Activated CD4-positive, alpha-beta T cell treated with anti-CD3 and anti-CD28 coated beads for 36 hours (primary cell): Measurements from ENCODE around the gene STMP1. TPM values are rescaled to one million over a fixed set of nuclear protein-coding genes. Genes with fewer than 3 reads are reported as not detected.

ENCODE experiments used
- ATAC-seq: fragments of 200-7000 bp; cut with Tn5 transposase; one replicate; pipeline ENCODE4 v1.10.0; 2021; ENCODE audit warnings: mild to moderate bottlenecking, moderate library complexity
- CTCF ChIA-PET: fragments of 350-600 bp; sonication (Branson Sonifier 250); formaldehyde crosslinking; loops from one replicate; lab custom pipeline; 2021; ENCODE audit warnings: antibody characterized with exemption; lab: Charles Lee
- POLR2A ChIA-PET: fragments of 350-600 bp; sonication (Branson Sonifier 250); formaldehyde crosslinking; loops from one replicate; lab custom pipeline; 2021; ENCODE audit warnings: antibody characterized with exemption, inconsistent platforms; lab: Charles Lee
- DNase-seq: peaks from one replicate; pipeline ENCODE4 v3.0.0-alpha.2; 2020
- H3K27ac Mint-ChIP-seq: one replicate; pipeline ENCODE4 v1.8.0; 2021; ENCODE audit warnings: mixed read lengths
- H3K27me3 Mint-ChIP-seq: one replicate; pipeline ENCODE4 v1.8.0; 2021; ENCODE audit warnings: mixed read lengths
- H3K36me3 Mint-ChIP-seq: one replicate; pipeline ENCODE4 v1.8.0; 2021; ENCODE audit warnings: low read depth, mixed read lengths
- H3K4me1 Mint-ChIP-seq: one replicate; pipeline ENCODE4 v1.8.0; 2021; ENCODE audit warnings: mixed read lengths
- H3K4me3 Mint-ChIP-seq: one replicate; pipeline ENCODE4 v1.8.0; 2021; ENCODE audit warnings: mild to moderate bottlenecking, moderate library complexity, mixed read lengths
- H3K9me3 Mint-ChIP-seq: one replicate; pipeline ENCODE4 v1.8.0; 2021; ENCODE audit warnings: low read depth, mixed read lengths
- intact Hi-C, 2 experiments: fragments of 100-400 bp; cut with DNase I in 1 of 2; cut with micrococcal nuclease in 1 of 2; formaldehyde crosslinking; loops; one replicate each; pipeline versions ENCODE4 v1.14.2 to v1.15.1; 2022 to 2024; cut with DNase I, micrococcal nuclease
- total RNA-seq, 2 experiments: library from RNA; stranded (reverse); gene quantifications; one replicate each; pipeline ENCODE4 v1.2.3, GENCODE V29; 2021

STMP1 gene
- total RNA-seq, 2 experiments from 2014 or later: 18.7 to 20.7 TPM

DNA sequence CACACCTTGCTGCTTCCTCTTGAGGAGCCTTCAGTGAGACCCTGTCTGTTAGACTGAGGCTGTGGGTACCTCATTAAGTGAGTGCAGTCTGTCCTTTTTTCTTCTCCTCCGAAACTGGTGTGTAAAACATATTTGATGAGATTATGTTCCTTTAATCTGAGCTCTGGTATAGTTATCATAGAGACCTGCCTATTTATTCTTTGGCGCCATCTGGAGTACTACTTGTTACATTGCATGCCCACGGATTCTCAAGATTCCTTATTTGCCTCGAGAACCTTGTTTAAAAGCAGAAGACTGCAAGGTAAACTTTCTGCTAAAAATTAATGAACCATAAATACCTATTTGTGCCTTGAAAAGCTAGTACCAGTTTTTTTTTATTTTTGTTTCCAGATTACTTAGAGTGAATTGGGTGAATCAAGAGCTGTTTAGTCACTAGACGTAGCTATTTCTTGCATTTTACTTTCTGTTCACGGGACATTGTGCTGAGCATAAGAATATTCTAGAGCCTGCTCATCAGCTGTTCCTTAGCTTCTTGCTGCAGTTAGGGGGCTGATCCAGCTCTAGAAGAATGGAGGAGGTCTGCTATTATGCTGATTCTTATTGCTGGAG lies 16.9 kb upstream of the STMP1 start:
- Mint-ChIP-seq H3K27me3 (no peaks in the 10 kb centered on the region), H3K4me1 (no peaks in the 10 kb centered on the region), H3K9me3 (no peaks in the 10 kb centered on the region), H3K36me3 (peaks cover 41% of the 10 kb centered on the region), H3K4me3 (no peak overlapping the region), H3K27ac (no peak overlapping the region)
- DNase-seq (no peak), ATAC-seq (peak; percentile 58)
- ChIA-PET CTCF (interaction anchor here (0.7 to 5.0 kb wide), 36 partner anchors 9 to 370 kb away, joined by 3 to 37 read pairs (median 4); no protein-coding TSS in a partner anchor), POLR2A (interaction anchor here (1.0 kb wide), 1 partner anchor 16 kb away, joined by 3 read pairs; the partner anchor contains the start of gene STMP1)
- intact Hi-C loops: loop anchor here (1.0 to 2.0 kb wide), 4 partner anchors 133 to 371 kb away; no protein-coding TSS in a partner anchor

DNA sequence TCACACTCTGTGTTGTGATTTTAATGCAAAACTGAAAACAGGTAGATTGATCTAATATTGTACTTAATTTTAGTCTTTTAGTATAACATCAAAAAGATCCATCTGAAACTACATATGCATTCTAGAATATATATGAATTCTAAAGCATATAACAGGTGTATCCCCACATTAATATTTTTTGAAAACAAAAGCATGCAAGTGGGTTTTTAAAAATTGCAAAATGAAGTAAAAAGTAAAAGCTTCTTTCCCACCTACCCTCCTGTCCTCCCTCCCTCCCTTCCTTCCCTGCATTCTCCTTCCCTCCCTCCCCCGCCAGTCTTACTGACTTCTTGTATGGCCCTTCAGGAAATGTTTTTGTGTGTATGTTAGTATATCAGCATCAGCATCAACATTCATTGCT lies 14.6 kb upstream of the STMP1 start:
- ChIA-PET CTCF (interaction anchor here (0.8 to 5.0 kb wide), 5 partner anchors 11 to 367 kb away, joined by 3 to 37 read pairs (median 6); partner anchors contain the start of gene STMP1), POLR2A (no interaction called here)
- H3K4me1 Mint-ChIP-seq: no peaks in the 10 kb centered on the region
- intact Hi-C loops: no loop called here
- DNase-seq (no peak), ATAC-seq (no peak)
- H3K27me3 Mint-ChIP-seq: no peaks in the 10 kb centered on the region
- no peak overlapping the region for H3K4me3 Mint-ChIP-seq
- H3K9me3 Mint-ChIP-seq: no peaks in the 10 kb centered on the region
- H3K36me3 Mint-ChIP-seq: peaks cover 29% of the 10 kb centered on the region
- H3K27ac Mint-ChIP-seq: peak overlapping the region; percentile 25

DNA sequence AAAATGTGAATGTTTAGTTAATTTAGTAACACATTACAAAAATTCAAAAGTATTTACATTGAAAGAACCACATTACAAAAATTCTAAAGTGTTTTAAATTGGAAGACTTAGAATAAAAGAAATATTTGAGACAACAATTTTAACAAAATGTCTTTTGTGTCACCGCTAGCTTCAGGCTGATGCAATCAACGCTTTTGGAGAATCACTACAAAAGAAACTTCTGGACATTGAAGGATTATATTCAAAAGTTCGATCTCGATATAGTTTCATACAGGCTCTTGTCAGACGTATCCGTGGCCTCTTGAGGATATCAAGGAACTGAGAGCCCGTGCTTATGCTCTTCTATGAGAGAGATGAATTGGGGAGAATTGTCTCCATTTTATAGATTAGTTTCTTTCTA lies 14.1 kb upstream of the STMP1 start:
- Mint-ChIP-seq H3K4me1 (no peaks in the 10 kb centered on the region), H3K4me3 (no peak overlapping the region), H3K36me3 (peaks cover 29% of the 10 kb centered on the region), H3K27me3 (no peaks in the 10 kb centered on the region), H3K27ac (no peak overlapping the region), H3K9me3 (no peaks in the 10 kb centered on the region)
- DNase-seq: no peak
- ChIA-PET CTCF (interaction anchor here (0.9 to 3.5 kb wide), 3 partner anchors 11 to 21 kb away, joined by 3 to 13 read pairs (median 5); partner anchors contain the start of gene STMP1), POLR2A (no interaction called here)
- intact Hi-C loops: no loop called here
- ATAC-seq: no peak

DNA sequence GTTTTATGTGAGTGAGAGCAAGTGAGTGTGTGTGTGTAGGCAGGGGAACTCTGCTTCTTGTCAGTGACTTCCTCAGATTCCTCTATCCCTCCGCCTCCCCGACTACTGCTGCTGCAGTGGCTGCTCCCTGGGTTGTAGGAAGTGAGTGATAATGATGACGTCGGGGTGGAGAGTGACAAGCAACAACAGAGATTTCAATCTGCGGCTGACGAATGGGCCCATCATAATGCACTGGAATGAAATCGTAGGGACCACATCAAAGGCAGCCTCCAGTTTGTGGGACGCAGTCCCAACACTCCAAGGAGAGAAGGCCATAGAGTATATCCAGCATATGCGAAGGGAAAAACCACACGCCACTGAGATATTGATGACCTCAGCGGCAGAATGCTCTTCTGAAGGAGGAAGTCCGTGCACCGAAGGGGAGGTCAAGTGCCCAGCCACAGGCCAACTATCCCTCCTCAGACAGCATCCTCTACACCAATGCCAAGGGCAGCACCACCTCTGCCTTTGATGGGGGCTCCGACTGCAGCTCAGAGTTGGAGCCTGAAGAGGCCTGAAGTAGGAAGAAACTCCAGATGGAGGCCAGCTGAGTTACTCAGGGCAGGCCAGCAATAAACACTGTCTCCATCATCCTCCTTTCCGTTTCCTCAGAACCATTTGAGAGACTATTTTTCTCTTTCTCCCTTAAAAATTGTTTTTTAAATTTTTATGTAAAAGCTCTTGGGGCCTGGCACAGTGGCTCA lies 11.3 kb upstream of the STMP1 start:
- Mint-ChIP-seq H3K9me3 (no peaks in the 10 kb centered on the region), H3K27ac (no peak overlapping the region), H3K27me3 (no peaks in the 10 kb centered on the region), H3K36me3 (peaks cover 13% of the 10 kb centered on the region), H3K4me1 (no peaks in the 10 kb centered on the region), H3K4me3 (no peak overlapping the region)
- intact Hi-C loops: no loop called here
- ATAC-seq: no peak
- POLR2A ChIA-PET: no interaction called here
- no peak for DNase-seq
- CTCF ChIA-PET: interaction anchor here (0.7 kb wide), 1 partner anchor 1325 kb away, joined by 3 read pairs; no protein-coding TSS in a partner anchor

DNA sequence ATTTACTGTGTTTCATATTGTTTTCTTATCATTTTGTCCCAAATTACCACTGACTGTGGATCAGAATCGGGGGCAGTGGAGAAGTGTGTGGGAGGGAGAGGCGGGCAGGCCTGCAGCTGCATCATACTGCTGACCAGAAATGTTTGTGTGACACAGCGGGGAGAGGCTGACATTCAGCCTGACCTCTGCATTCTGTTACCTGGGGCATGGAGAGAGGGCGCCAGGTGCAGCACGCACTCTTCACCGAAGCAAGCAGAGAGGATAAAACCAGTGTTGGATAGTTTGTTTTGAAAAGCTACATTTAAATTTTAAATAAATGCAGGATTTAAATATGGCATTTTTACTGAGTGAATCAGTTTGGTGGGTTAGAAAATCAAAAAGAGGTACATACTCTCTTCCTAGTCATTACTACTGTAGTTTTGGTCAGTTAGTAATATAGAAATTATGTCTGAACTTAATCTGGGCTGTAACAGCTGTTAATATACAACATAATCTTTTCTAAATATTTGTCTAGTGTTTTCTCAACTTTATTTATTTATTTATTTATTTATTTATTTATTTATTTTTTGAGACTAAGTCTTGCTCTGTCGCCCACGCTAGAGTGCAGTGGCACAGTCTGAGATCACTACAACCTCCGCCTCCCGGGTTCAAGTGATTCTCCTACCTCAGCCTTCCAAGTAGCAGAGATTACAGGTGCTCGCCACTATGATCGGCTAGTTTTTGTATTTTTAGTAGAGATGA lies 8.8 kb upstream of the STMP1 start:
- no peak for ATAC-seq
- Mint-ChIP-seq H3K9me3 (no peaks in the 10 kb centered on the region), H3K27me3 (no peaks in the 10 kb centered on the region), H3K4me3 (no peak overlapping the region), H3K27ac (no peak overlapping the region), H3K36me3 (peaks cover 3% of the 10 kb centered on the region), H3K4me1 (no peaks in the 10 kb centered on the region)
- CTCF ChIA-PET: no interaction called here
- intact Hi-C loops: no loop called here
- no peak for DNase-seq
- POLR2A ChIA-PET: no interaction called here

DNA sequence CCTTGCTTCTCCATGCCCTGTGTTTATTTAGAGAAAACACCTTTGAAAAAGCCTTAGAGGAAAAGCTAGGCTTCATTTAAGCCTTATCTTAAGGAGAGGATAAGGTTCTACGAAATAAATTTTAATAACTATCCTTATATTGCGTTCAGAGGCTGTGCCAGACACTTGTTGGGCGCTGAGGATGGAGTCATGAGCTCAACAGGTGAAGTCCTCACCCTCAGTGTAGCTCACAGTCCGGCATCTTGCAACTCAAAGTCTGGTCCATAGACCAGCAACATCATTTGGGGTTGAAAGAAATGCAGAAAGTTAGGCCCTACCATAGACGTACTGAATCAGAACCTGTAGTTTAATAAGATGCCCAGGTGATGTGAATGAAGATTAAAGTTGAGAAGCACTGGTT lies 3.8 kb upstream of the STMP1 start:
- Mint-ChIP-seq H3K4me3 (no peak overlapping the region), H3K4me1 (peaks cover 14% of the 10 kb centered on the region), H3K36me3 (peaks cover 9% of the 10 kb centered on the region), H3K27ac (no peak overlapping the region), H3K9me3 (no peaks in the 10 kb centered on the region), H3K27me3 (no peaks in the 10 kb centered on the region)
- CTCF ChIA-PET: interaction anchor here (0.6 to 0.9 kb wide), 2 partner anchors 10 to 378 kb away, joined by 3 read pairs; no protein-coding TSS in a partner anchor
- DNase-seq (no peak), ATAC-seq (no peak)
- POLR2A ChIA-PET: no interaction called here
- intact Hi-C loops: no loop called here

DNA sequence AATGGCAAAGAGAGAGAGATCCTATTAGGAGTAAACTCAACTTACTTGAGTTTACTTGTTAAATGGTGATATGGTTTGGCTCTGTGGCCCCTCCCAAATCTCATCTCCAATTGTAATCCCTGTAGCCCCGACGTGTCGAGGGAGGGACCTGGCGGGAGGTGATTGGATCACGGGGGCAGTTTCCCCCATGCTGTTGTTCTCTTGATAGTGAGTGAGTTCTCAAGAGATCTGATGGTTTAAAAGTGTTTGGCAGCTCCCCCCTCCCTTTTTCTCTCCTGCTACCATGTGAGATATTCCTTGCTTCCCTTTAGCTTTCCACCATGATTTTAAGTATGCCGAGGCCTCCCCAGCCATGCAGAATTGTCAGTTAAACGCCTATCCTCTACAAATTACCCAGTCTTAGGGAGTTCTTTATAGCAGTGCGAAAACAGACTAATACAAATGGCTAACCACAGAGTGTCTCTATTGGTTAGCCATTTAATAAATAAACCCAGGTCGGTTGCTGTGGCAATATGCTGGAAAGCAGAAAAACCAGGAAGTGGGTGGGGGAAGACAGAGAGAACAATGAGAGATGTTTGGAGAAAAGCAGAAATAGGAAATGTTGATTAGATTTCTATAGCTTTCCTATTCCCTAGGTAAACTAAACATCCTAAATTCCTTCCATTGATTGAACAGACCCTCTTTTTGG lies 3.0 kb upstream of the STMP1 start:
- Mint-ChIP-seq H3K9me3 (no peaks in the 10 kb centered on the region), H3K36me3 (peaks cover 11% of the 10 kb centered on the region), H3K27ac (no peak overlapping the region), H3K4me1 (peaks cover 20% of the 10 kb centered on the region), H3K27me3 (no peaks in the 10 kb centered on the region), H3K4me3 (no peak overlapping the region)
- no peak for ATAC-seq
- no peak for DNase-seq
- ChIA-PET POLR2A (no interaction called here), CTCF (interaction anchor here (0.9 to 1.2 kb wide), 2 partner anchors 11 to 13 kb away, joined by 3 to 5 read pairs; no protein-coding TSS in a partner anchor)
- intact Hi-C loops: no loop called here

DNA sequence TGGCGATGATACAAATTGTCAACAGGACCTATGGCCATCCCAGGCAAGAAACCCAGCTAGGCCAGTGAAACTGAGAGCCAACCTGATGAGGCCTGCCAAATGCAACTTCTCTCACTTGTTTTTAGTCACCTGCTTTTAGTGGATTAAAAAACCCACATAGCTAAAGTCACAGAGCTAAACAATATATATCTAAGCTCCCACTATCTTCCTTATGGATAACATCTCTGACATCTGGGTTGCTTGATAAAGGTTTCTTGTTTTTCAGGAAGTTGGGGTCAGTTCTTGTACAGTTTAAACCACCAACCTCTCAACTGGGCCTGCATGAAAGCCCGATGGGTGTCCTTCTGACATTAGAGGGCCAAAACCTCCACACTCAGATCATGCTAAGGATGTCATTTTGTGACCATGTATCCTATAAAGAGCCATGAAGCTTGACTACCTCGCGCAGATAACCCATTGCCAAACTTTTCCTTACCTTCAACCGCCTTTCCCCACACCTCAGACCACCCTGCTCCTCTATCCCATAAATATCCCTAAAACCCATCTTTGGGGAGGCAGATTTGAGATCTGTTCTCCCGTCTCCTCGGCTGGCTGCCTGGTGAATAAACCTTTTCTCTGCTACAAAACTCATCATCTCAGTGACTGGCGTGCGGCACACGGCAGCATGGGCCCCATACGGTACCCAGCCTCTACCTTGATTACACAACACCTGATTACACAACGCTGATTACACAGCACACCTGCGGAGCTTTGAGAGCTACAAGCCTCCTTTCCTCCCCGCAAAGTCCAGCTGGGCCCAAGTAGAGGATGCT lies 797 bp upstream of the STMP1 start:
- DNase-seq (no peak), ATAC-seq (peak; percentile 12)
- CTCF ChIA-PET: interaction anchor here (0.6 to 1.8 kb wide), 7 partner anchors 10 to 1792 kb away, joined by 3 to 7 read pairs (median 4); no protein-coding TSS in a partner anchor
- no peaks in the 10 kb centered on the region for H3K9me3 Mint-ChIP-seq
- POLR2A ChIA-PET: interaction anchor here (0.8 to 0.9 kb wide), 2 partner anchors 16 to 666 kb away, joined by 3 read pairs; no protein-coding TSS in a partner anchor
- H3K36me3 Mint-ChIP-seq: peaks cover 16% of the 10 kb centered on the region
- no peaks in the 10 kb centered on the region for H3K27me3 Mint-ChIP-seq
- peak overlapping the region; percentile 91 for H3K27ac Mint-ChIP-seq
- peak overlapping the region; percentile 96 for H3K4me3 Mint-ChIP-seq
- H3K4me1 Mint-ChIP-seq: peaks cover 40% of the 10 kb centered on the region
- intact Hi-C loops: loop anchor here (1.0 to 5.0 kb wide), 12 partner anchors 104 to 1015 kb away; partner anchors contain the start of genes CNOT4 (in 2 of the 2), NUP205 (in 2 of the 2), BPGM (in 1 of the 2) and CYREN (in 1 of the 2)

DNA sequence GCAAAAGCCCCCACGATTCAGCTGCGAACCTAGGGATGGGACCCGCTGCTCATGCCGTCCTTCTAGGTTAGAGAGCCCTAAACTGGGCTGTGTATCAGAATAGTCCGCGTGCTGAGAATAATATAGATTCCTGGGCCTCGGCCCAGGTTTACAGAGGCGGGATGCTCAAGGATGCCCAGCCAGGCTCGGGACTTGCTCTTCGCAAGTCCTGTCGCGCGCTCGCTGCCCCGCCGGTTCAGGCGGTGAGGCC lies 266 bp upstream of the STMP1 start:
- no peak for ATAC-seq
- no peak for DNase-seq
- POLR2A ChIA-PET: interaction anchor here (0.9 kb wide), 1 partner anchor 17 kb away, joined by 3 read pairs; no protein-coding TSS in a partner anchor
- no peaks in the 10 kb centered on the region for H3K9me3 Mint-ChIP-seq
- peak overlapping the region; percentile 96 for H3K4me3 Mint-ChIP-seq
- peaks cover 21% of the 10 kb centered on the region for H3K36me3 Mint-ChIP-seq
- peak overlapping the region; percentile 91 for H3K27ac Mint-ChIP-seq
- peaks cover 44% of the 10 kb centered on the region for H3K4me1 Mint-ChIP-seq
- H3K27me3 Mint-ChIP-seq: no peaks in the 10 kb centered on the region
- CTCF ChIA-PET: interaction anchor here (0.8 to 1.8 kb wide), 6 partner anchors 9 to 153 kb away, joined by 3 to 7 read pairs (median 5); no protein-coding TSS in a partner anchor
- intact Hi-C loops: loop anchor here (1.0 to 5.0 kb wide), 12 partner anchors 105 to 1015 kb away; partner anchors contain the start of genes CNOT4 (in 2 of the 2), NUP205 (in 2 of the 2), BPGM (in 1 of the 2) and CYREN (in 1 of the 2)
